Effector memory CD8-positive, alpha-beta T cell (primary cell): ENCODE results near the gene CCDC197.

Source experiments
- ATAC-seq: fragments of 150-1000 bp; cut with Tn5 transposase; replicated peaks from 2 replicates; pipeline ENCODE4 v1.10.0; 2021; ENCODE audit warnings: mild to moderate bottlenecking, moderate library complexity
- DNase-seq, 3 experiments: peaks; one replicate each; pipeline ENCODE4 v3.0.0; 2021
- H3K27ac Mint-ChIP-seq, 2 donors: one replicate each; pipeline ENCODE4 v1.8.0; 2022; ENCODE audit warnings: mild to moderate bottlenecking in 2 of 2, mixed read lengths in 2 of 2, moderate library complexity in 2 of 2
- H3K27me3 Mint-ChIP-seq, 2 donors: one replicate each; pipeline ENCODE4 v1.8.0; 2022; ENCODE audit warnings: mixed read lengths in 2 of 2
- H3K36me3 Mint-ChIP-seq: one replicate; pipeline ENCODE4 v1.8.0; 2022; ENCODE audit warnings: mild to moderate bottlenecking, moderate library complexity, mixed read lengths; ENCODE audit not compliant: insufficient read depth
- H3K4me1 Mint-ChIP-seq, 2 donors: one replicate each; pipeline ENCODE4 v1.8.0; 2022; ENCODE audit warnings: low read depth in 2 of 2, mixed read lengths in 2 of 2
- H3K4me3 Mint-ChIP-seq, 2 donors: one replicate each; pipeline ENCODE4 v1.8.0; 2022; ENCODE audit warnings: mild to moderate bottlenecking in 2 of 2, mixed read lengths in 2 of 2, moderate library complexity in 2 of 2
- H3K9me3 Mint-ChIP-seq, 2 donors: one replicate each; pipeline ENCODE4 v1.8.0; 2022; ENCODE audit warnings: mixed read lengths in 2 of 2

The CCDC197 gene

GRCh38 chr14:94001501-94002396 lies 4.6 kb downstream of the CCDC197 start:
- peaks cover 7 to 40% of the 10 kb centered on the region in 2 donors for H3K27me3 Mint-ChIP-seq
- peak; percentile 88 for ATAC-seq
- peaks cover 6 to 10% of the 10 kb centered on the region in 2 donors for H3K4me1 Mint-ChIP-seq
- peak; percentile 47 to 57 (median 55) for DNase-seq
- H3K9me3 Mint-ChIP-seq: no peaks in the 10 kb centered on the region
- H3K36me3 Mint-ChIP-seq: no peaks in the 10 kb centered on the region
- no peak overlapping the region for H3K4me3 Mint-ChIP-seq
- no peak overlapping the region for H3K27ac Mint-ChIP-seq

GRCh38 chr14:94003397-94003796 lies 6.3 kb downstream of the CCDC197 start:
- Mint-ChIP-seq H3K4me3 (no peak overlapping the region), H3K4me1 (peaks cover 10 to 12% of the 10 kb centered on the region in 2 donors), H3K27me3 (peaks cover 7 to 47% of the 10 kb centered on the region in 2 donors), H3K36me3 (no peaks in the 10 kb centered on the region), H3K9me3 (no peaks in the 10 kb centered on the region), H3K27ac (no peak overlapping the region)
- ATAC-seq: no peak
- DNase-seq: no peak

GRCh38 chr14:94004015-94004414 lies 6.9 kb downstream of the CCDC197 start:
- H3K27ac Mint-ChIP-seq: no peak overlapping the region
- DNase-seq: no peak
- no peak for ATAC-seq
- peaks cover 8 to 53% of the 10 kb centered on the region in 2 donors for H3K27me3 Mint-ChIP-seq
- peaks cover 10 to 15% of the 10 kb centered on the region in 2 donors for H3K4me1 Mint-ChIP-seq
- no peaks in the 10 kb centered on the region for H3K36me3 Mint-ChIP-seq
- H3K9me3 Mint-ChIP-seq: no peaks in the 10 kb centered on the region
- no peak overlapping the region for H3K4me3 Mint-ChIP-seq

- Mint-ChIP-seq H3K36me3 (peaks cover 3% of the 10 kb centered on the region), H3K4me3 (no peak overlapping the region), H3K27me3 (peaks cover 23 to 68% of the 10 kb centered on the region in 2 donors), H3K9me3 (no peaks in the 10 kb centered on the region), H3K27ac (no peak overlapping the region), H3K4me1 (peaks cover 15 to 23% of the 10 kb centered on the region in 2 donors)
- peak; percentile 30 for ATAC-seq
- no peak for DNase-seq
Measured at GRCh38 chr14:94005324-94006073, 8.4 kb downstream of the CCDC197 start.

DNA sequence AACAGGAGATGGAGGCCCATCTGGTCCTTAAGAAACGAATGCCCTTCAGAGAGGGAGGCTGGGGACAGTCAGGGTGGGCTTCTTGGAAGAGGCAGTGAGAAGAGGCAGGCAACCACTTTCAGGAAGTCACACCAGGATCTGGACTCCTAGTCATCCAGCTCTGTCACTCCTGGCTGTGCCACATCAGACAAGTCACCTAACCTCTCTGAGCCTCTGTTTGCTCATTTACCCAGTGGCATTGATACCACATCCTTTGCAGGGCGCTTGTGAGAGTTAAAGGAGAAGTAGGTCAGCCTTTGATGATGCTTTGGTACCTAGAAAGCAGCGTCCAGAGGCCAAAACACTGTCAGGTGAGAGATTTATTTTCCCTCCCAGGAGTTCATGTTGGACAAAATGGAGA lies 11.1 kb downstream of the CCDC197 start:
- no peak for DNase-seq
- H3K27me3 Mint-ChIP-seq: peaks cover 37 to 63% of the 10 kb centered on the region in 2 donors
- H3K9me3 Mint-ChIP-seq: no peaks in the 10 kb centered on the region
- peak overlapping the region in 1 of 2 donors; percentile 54 for H3K27ac Mint-ChIP-seq
- ATAC-seq: peak; percentile 18
- H3K4me1 Mint-ChIP-seq: peaks cover 26 to 35% of the 10 kb centered on the region in 2 donors
- H3K36me3 Mint-ChIP-seq: peaks cover 3% of the 10 kb centered on the region
- H3K4me3 Mint-ChIP-seq: peak overlapping the region in 1 of 2 donors; percentile 3

DNA sequence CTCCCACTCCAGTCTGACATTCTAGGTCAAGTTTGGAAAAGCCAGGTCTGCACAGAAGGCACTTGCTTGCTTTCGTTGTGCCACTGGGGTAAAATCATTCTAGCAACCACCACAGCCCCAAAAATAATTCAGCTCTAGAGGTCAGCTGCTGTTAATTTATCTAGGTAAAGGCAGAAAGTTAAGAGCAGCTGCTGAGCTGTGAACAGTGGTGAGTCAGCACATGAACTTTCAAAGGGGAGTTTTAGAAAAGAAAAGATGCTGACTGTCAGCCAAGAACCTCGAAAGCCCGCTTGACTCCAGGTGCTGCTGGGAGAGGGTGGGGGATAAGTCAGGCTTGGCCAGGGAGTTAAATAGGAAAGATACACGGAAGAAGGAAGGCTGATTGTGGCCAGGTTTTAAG lies 12.7 kb downstream of the CCDC197 start:
- Mint-ChIP-seq H3K9me3 (no peaks in the 10 kb centered on the region), H3K4me1 (peaks cover 26 to 35% of the 10 kb centered on the region in 2 donors), H3K4me3 (no peak overlapping the region), H3K27ac (peak overlapping the region in 1 of 2 donors; percentile 20), H3K36me3 (peaks cover 3% of the 10 kb centered on the region), H3K27me3 (peaks cover 37 to 47% of the 10 kb centered on the region in 2 donors)
- no peak for DNase-seq
- ATAC-seq: peak; percentile 15

GRCh38 chr14:94010625-94011024 lies 13.5 kb downstream of the CCDC197 start:
- Mint-ChIP-seq H3K9me3 (no peaks in the 10 kb centered on the region), H3K4me1 (peaks cover 26 to 35% of the 10 kb centered on the region in 2 donors), H3K27me3 (peaks cover 30 to 39% of the 10 kb centered on the region in 2 donors), H3K4me3 (no peak overlapping the region), H3K36me3 (peaks cover 3% of the 10 kb centered on the region), H3K27ac (no peak overlapping the region)
- DNase-seq: no peak
- ATAC-seq: no peak

- peak; percentile 37 to 42 (median 42) for DNase-seq
- peaks cover 26 to 35% of the 10 kb centered on the region in 2 donors for H3K4me1 Mint-ChIP-seq
- peaks cover 6% of the 10 kb centered on the region for H3K36me3 Mint-ChIP-seq
- no peaks in the 10 kb centered on the region for H3K9me3 Mint-ChIP-seq
- peaks cover 30 to 46% of the 10 kb centered on the region in 2 donors for H3K27me3 Mint-ChIP-seq
- peak; percentile 95 for ATAC-seq
- H3K4me3 Mint-ChIP-seq: peak overlapping the region; percentile 61 to 77
- H3K27ac Mint-ChIP-seq: peak overlapping the region; percentile 64 to 92
Measured at GRCh38 chr14:94011795-94012194, 14.7 kb downstream of the CCDC197 start.

- H3K27me3 Mint-ChIP-seq: peaks cover 29 to 47% of the 10 kb centered on the region in 2 donors
- DNase-seq (no peak), ATAC-seq (no peak)
Measured at GRCh38 chr14:94014382-94014781, 17.3 kb downstream of the CCDC197 start.

GRCh38 chr14:94015223-94015622 lies 18.1 kb downstream of the CCDC197 start:
- peaks cover 3% of the 10 kb centered on the region for H3K36me3 Mint-ChIP-seq
- DNase-seq (no peak), ATAC-seq (no peak)
- H3K27me3 Mint-ChIP-seq: peaks cover 21 to 39% of the 10 kb centered on the region in 2 donors
- H3K4me1 Mint-ChIP-seq: peaks cover 21% of the 10 kb centered on the region in 2 donors
- H3K9me3 Mint-ChIP-seq: no peaks in the 10 kb centered on the region
- no peak overlapping the region for H3K27ac Mint-ChIP-seq
- no peak overlapping the region for H3K4me3 Mint-ChIP-seq

More at GRCh38 chr14:94014382-94014781, 17.3 kb downstream of the CCDC197 start:
- H3K4me1 Mint-ChIP-seq: peaks cover 24 to 26% of the 10 kb centered on the region in 2 donors
- peaks cover 6% of the 10 kb centered on the region for H3K36me3 Mint-ChIP-seq
- H3K4me3 Mint-ChIP-seq: no peak overlapping the region
- H3K9me3 Mint-ChIP-seq: no peaks in the 10 kb centered on the region
- no peak overlapping the region for H3K27ac Mint-ChIP-seq

- Mint-ChIP-seq H3K4me3 (no peak overlapping the region), H3K36me3 (peaks cover 7% of the 10 kb centered on the region), H3K27ac (no peak overlapping the region), H3K9me3 (no peaks in the 10 kb centered on the region), H3K27me3 (peaks cover 8 to 26% of the 10 kb centered on the region in 2 donors), H3K4me1 (peaks cover 9 to 11% of the 10 kb centered on the region in 2 donors)
- ATAC-seq (no peak), DNase-seq (no peak)
Measured at GRCh38 chr14:94016446-94016976, 19.4 kb downstream of the CCDC197 start.

DNA sequence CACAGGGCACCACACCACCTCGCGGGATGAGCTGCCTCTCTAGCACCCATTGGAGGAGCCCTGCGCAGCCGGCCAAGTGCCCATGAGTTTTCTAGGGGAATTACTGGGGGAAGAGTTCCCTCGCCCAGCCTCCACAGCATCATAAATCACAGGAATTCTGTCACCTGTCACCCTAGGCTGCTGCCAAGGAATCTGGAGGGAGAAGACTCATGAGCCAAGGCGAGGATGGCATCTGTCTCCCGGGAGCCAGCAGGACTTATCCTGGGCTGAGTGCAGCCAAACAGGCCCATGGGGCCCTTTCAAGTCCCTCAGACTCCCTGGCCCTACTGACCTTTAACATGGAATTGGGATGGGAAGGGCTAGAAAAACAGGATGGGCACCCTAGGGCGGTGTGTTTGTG lies 21.2 kb downstream of the CCDC197 start:
- Mint-ChIP-seq H3K27ac (no peak overlapping the region), H3K27me3 (peaks cover 15 to 42% of the 10 kb centered on the region in 2 donors), H3K4me1 (no peaks in the 10 kb centered on the region), H3K36me3 (peaks cover 7% of the 10 kb centered on the region), H3K9me3 (no peaks in the 10 kb centered on the region), H3K4me3 (no peak overlapping the region)
- DNase-seq (no peak), ATAC-seq (no peak)

DNA sequence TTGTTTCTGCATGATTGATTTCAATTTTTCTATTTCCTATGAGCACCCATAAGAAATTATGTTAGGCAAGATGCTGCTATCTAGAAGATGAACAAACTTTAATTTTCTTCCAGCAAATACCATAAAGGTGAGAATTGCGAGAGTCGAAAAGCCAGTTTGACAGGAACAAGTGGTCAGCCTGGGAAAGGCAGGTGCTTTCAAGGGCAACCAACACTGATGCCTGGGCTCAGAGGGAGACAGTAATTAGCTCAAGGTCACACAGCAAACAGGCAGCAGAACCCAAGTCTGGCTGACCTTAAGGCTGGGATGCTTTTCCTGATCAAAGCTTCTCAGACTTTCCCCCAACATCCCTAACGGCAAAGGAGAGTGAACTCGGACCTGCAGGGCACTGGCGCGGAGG lies 22.2 kb downstream of the CCDC197 start:
- Mint-ChIP-seq H3K4me3 (no peak overlapping the region), H3K4me1 (no peaks in the 10 kb centered on the region), H3K36me3 (peaks cover 7% of the 10 kb centered on the region), H3K27me3 (peaks cover 25 to 52% of the 10 kb centered on the region in 2 donors), H3K27ac (no peak overlapping the region), H3K9me3 (no peaks in the 10 kb centered on the region)
- DNase-seq (no peak), ATAC-seq (no peak)
